Stimulated activated CD8-positive, alpha-beta memory T cell treated with anti-CD3 and anti-CD28 coated beads, Interleukin-2, amount 100 ng/mL, for 48 hours (primary cell): ENCODE measurements around the gene TTC39C.
"Not testable (repeated sequence)": the region's sequence is repeated elsewhere in the genome, so short reads cannot be mapped to it uniquely, and the experiment has no call there.

Experiments used
- DNase-seq, 2 donors: peaks; one replicate each; pipeline ENCODE4 v3.0.0-alpha.2; 2020; ENCODE audit warnings: low read depth in 2 of 2

The TTC39C gene

DNA sequence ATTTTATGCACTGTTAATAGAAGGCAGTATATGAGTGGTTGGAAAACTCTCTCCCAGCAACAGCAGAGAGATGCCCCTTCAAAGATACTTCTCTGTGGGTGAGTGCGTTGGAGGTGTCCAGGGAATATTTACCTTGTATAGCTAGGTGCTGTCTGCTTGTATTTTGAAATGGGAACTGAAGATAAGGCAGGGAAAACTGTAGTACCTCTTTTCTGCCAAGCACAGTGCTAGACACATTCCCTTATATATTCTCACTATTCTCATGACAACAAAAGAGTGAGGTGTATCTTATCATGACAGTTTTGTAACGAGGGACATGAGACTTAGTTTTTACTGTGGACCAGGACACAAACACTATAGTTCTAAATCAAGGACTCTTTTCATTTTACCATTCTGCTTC lies 2.1 kb downstream of the TTC39C start:
- no peak for DNase-seq

DNA sequence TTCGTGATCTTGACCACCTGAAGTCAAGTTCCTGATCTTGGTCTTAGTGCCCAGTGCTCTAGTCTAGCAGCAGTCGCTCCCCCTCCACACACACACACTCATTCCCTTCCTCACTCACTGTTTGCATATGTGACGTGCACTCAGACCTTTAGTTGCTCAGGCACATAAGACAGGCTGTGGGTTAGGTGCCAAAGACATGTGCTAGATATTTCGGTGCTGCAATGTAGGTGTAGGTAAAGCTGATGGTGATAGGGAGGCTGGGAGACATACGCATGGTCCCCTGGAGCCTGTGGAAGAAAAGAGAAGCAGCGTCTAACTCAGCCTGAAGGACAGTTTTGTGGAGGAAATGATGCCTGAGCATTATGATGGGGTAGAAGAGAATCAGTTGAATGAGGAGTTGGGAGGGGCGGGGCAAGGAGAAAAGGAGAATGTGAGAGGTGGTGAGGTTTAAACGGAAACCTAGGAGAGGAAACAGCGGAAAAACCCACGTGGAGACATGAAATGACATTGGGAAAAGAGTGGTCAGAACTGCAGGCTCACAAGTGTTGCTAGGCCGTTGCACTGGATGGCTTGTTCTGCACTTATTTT lies 3.8 kb downstream of the TTC39C start:
- DNase-seq: no peak

DNA sequence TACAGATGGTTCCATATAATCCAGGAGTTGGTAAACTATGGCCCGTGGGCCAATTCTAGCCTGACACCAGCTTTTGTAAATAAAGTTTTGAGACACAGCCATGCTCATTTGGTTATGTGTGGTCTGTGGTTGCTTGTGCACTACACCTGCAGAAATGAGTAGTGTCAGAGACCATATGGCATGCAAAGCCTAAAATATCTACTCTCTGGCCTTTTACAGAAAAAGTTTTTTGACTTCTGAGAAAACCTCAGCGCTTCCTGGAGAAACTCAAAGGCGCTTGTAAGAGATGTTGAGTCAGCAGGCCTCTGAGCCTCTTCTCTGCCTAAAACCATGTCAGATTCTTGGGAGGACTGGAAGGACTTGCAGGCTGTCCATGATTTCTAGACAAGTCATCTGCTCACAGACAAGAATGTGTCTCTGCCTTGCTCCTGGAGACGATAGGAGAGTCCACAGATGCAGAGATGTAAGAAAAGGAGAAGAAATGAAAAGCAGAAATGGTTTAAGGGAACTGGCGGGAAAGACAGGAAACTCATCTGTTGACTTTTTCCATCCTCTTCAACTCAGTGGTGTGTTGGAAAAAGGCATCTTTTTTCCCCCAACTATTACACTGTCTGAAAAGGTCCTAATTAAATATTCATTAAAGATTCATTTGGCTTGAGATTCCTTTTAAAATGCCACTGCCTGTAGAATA lies 5.2 kb downstream of the TTC39C start:
- DNase-seq: no peak

DNA sequence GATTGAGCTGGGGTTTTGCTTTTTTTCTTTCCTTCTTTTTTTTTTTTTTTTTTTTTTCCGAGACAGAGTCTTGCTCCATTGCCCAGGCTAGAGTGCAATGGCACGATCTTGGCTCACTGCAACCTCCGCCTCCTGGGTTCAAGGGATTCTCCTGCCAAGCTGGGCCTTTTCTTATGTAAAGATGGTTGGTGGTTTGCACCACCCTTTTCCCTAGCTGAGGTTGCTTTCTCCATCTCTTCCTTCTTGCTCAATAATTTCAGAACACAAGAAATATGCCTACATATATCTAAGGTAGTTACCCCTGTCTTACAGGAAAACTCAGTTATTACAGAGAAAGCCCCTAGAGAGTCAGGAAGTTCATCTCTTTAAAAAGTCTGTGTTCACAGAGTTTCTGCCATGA lies 7.0 kb downstream of the TTC39C start:
- no peak for DNase-seq

DNA sequence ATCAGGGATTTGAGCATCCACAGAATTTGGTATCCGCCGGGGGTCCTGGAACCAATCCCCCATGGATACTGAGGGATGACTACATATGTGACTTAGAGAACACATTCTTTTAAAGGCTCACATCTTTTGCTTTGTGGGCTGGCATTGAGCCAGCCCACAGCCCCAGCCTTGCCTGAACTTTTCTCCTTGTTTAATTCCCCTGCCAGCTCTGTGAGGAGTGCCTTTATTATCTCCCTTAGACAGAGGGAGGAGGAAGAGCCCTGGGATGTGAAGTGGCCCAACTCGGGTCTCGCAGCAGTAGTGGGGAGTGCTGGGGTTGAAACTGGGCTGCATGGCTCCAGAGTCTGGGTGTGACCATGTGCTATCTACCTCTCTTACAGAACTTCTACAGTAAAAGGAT lies 7.6 kb downstream of the TTC39C start:
- no peak for DNase-seq

DNA sequence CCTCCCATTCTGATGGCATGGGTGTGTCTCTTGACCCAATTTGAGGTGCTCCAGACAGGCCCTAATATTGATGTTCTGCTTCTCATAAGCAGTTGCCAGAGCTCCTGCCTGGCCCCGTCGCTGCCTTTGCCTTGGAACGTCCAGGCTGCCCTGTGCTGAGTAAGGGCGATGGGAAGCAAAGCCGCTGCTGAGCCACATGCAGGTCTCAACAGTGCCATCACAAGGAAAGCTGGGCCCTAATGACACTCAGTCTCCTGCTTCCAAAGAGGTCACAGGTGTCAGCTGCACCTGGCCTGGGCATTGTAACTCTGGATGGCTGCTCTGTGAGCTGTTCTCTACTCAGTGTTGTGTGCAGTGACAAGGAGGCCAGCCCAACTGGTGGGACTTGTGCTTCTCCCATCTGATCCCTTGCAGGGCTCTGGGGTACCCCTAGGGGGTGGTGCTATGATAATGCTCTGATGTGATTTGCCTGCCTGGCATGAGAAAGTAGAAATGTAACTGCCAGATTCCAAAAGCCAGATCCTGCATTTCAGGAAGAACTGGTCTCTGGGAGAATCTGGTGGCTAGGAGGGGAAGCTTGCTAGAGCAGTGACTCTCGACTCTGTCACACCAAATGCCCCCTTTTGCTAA lies 8.7 kb downstream of the TTC39C start:
- DNase-seq: no peak

DNA sequence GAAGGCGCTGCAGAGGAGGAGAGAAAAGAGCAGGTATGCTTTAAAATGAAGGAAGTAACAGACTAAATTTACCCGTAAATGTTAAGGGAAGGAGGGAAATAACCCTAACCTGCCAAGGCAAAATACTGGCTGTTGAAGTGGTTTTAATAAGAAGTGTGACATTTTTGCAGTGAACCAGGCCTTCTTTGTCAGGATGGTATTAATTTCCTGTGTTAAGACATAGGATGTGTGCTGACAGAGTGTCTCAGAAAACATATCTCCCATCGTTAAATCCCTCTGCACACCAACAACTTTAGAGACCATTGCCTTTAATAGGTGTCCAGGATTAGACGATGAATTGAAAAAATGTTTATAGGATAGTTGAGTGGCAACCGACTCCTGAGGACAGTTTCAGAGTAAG lies 9.9 kb downstream of the TTC39C start:
- DNase-seq: no peak

DNA sequence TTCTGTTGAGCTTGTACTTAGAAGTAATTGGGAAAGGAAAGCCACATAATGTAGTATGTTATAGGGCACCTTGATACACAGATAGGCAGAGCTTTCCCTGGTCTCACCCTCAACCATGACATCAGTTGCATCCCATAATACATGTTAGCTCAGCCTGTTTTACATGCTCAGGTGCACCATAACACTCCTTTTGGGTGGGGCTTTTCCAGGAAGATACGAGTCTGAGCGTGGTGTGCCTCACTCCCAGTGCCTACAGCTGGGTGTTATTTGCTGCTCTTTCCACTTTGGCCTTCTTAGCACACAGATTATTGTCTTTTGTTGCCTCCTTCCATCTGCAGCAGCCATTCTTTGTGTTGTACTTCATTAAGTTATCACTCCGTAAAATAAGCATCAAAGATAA lies 11.9 kb downstream of the TTC39C start:
- DNase-seq: no peak

DNA sequence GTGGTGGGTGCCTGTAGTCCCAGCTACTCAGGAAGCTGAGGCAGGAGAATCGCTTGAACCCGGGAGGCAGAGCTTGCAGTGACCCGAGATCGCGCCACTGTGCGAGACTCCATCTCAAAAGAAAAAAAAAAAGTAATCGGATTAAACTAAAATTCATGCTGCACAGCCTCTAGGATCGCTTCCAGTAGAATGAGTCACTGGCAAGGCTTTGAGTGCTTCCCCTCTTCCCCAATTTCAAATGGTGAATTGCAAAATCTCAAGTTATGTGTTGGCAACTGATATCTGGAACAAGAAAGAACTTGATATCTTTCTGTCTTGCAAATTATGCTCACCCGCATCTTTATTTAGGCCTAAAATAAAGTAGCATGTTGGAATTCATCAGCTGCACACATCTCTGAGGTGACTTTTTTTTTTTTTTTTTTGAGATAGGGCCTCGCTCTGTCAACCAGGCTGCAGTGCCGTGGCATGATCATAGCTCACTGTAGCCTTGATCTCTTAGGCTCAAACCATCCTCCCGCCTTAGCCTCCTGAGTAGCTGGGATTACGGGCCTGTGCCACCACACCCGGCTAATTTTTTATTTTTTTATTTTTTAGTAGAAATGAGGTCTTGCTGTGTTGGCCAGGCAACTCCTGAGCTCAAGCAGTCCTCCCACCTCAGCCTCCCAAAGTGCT lies 12.7 kb downstream of the TTC39C start:
- no peak for DNase-seq

DNA sequence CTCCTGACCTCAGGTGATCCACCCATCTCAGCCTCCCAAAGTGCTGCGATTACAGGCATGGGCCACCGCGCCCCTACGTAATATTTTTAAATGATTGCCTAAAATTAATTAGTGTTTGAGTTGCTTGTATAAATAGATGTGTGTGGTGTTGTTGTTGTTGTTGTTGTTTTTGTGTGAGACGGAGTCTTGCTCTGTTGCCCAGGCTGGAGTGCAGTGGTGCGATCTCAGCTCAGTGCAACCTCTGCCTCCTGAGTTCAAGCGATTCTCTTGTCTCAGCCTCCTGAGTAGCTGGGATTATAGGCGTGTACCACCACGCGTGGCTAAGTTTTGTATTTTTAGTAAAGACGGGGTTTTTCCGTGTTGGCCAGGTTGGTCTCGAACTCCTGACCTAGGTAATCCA lies 14.4 kb downstream of the TTC39C start:
- DNase-seq: not testable (repeated sequence)

DNA sequence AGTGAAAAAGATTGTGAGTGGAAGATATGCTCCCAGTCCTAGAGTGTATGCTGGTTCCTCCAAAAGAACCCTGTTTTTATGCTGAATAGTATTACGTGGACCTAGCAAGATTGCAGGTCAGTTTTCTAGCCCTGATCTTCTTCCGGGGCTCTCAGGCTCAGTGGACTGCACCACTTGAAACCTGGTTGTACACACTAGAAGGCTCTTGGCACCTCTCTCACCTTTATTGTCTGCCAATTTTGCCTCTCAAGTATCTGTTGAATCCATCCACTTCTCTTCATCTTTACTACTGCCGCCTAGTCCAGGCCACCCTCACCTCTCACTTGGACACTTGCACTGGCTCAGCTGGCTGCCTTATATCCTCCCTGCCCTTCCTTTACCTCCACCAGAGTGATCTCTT lies 16.8 kb downstream of the TTC39C start:
- DNase-seq: no peak

DNA sequence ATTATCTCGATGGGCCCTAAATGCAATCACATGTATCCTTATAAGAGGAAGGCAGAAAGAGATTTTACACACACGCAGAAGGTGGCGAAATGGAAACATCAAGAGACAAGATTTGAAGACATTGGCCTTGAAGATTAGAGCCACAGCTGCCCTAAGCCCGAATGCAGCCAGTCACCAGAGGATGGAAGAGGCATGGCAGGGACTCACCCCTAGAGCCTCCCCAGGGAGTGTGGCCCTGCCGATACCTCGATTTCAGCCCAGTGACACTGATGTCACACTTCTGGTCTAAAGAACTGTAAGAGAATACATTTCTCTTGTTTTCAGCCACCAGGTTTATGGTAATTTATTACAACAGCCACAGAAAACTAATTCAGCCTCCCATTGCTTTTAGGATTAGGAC lies 17.4 kb downstream of the TTC39C start:
- DNase-seq: no peak

DNA sequence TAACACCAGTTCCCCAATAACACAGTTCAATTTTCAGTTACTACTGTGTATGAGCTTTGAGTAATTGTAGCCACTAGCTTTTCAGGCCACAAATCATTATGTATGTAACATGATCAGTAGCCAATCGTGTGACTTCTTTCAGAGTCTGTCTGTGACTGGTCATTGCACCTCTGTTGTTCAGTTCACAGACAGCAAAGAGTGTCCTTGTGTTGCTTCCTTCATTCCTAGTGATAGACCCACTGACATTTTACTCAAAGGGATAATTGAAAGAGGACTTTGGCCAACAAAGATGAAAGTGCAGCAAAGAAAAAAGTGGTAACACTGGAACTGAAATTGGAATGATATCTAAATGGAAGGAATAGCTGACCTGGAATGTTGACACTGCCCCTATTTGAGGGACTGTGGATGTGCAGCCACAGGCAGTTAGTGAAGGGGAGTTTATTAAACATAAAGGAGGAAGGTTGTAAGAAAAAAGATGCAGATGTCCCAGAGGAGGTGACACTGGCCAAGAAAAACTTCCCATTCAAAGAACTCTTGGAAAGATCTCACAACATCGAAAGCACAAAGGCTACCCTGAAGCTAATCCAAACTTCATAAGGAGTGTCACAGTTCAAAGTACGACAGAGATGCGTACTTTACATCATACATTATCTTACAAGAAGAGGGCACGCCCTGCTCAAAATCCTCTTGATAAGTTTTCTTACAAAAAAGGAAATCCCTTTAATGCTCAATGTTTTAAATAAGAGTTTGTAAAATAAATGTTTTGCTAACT lies 19.3 kb downstream of the TTC39C start:
- no peak for DNase-seq

DNA sequence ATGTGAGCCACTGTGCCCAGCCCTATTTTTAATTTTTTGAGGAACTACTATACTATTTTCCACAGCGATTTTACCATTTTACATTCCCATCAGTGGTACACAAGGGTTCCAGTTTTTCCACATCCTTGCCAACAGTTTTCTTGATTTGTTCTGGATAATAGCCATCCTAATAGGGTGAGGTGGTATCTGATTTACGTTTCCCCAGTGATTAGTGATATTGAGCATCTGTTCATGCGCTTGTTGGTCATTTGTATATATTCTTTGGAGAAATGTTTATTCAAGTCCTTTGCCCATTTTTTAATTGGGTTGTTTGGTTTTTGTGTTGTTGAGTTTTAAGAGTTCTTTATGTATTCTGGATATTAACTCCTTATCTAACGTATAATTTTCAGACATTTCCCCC lies 20.8 kb downstream of the TTC39C start:
- no peak for DNase-seq

DNA sequence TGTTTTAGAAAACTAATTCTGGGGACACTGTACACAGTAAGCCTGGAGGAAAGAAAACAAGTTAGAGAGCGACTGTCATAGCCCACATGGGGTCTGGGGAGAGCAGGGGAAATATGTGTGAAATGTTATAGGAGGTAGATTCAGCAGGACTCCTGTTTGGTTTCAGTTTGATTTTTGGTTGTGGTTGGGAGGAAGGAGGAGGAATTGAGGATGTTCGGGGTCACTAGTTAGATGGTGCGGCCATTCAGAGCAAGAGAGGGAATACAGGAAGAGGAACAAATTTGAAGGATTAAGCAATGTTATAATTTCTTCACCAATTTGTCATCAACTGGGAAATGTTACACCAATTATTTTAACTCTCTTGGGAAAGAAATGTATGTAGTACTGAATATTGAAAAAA lies 25.1 kb downstream of the TTC39C start:
- no peak for DNase-seq

DNA sequence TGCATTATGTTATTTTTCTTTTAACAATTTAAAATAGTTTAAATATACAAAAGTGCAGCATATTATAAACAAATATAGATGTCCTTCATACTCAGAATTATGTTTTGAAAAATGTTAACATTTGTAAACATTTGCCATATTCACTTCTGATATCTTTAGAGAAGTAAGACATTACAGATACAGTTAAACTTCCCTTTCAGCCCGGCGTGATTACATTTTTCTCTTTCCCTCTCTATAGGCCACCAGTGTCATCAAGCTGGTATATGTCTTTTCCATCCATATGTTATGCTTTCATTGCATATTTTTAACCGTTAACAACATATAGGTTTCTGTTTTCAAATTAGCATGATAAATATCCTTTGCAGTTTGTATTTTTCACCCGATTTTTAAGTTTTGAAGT lies 27.1 kb downstream of the TTC39C start:
- no peak for DNase-seq

DNA sequence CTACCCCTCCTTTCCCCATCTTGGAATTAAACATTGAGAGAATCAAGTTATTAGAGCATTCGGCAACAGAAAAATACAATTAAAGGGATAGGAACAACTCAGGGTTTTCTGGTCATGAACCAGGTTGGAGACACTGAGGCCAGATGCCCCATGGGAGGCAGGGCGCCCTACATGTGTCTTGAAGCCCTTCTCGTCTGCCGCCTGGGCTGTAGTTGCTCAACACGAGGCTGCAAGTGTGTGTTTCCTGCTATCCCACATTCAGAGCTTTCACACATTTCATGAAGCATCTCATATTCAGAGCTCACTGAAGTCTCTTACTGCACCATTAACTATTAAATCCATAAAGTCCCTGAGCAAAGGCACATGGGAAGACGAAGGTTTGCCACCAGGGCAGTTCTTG lies 28.8 kb downstream of the TTC39C start:
- DNase-seq: no peak

DNA sequence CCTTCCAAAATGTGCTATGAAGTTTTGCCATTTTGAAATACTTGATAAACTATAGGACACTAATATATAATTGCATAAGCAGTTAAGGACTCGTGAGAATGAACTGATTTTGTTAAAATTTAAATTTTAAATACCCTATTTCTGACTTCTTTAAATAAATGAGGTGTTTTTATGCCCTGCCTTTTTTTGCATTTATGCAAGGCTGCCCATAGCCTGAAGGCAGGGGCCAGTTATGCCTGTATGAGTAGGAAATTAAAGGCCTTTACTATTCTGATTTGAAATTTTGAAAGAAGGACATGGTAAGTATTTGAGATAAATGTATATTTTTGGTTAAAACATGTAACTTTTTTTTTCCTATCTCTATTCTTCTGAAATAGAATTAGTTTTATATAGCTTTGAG lies 33.7 kb downstream of the TTC39C start:
- DNase-seq: no peak

DNA sequence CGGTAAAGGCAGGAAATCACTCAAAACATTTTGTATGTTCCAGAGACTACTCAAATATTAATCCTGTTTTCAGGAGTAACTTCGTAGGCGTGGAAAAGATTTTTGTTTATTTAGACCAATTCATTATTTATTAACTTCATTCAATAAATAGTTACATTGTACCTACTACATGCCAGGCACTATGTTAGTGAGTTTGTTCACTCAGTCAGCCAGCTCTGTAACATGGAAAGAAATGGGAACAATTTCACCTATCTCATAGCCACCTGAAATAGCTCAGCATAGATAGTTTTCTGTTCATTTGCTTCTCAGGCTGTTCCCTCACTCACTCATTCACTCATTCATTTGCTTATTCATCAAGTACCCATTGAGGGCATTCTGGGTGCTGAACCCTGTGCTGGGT lies 34.6 kb downstream of the TTC39C start:
- no peak for DNase-seq

DNA sequence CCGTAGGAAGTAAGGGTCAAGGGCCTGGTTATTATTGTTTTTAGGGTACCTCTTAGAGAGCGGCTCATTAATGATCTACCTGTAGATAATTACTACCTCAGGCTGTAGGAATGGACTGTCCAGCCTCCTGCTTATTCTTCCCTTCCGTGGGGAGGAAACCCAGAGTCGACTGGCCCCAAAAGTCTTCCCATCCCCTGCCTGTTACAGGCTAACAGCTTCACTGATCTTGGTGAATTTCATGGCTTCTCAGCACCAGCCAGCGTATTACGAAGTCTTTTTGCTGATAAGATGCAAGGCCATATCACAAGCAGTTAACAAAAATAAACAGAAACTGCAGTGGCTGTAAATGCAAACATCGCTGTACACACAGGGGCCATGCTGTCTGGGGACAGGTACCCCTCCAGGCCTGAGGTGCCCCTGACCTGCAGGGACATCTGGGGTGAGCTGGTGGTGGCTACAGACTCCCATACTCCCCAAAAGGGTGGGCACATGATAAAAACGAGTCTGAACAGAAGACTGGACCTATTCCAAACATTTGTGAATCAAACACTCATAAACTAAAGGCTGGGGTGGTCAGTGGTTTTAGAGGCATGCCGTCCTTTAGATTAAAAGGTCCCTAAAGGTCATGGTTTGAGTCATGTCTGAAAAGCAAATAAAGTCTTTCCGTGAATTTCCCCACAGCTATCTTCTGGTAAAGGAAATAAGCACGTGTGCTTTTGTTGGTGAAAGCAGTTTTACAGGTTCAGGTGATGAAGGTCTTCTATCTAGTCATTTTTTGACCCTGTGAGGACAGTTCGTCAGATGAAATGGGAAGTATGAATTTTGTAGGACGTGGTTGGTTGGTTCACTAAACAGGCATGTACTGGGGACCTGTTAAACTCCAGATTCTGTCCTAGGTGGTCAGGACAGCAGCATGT lies 36.7 kb downstream of the TTC39C start:
- DNase-seq: no peak

DNA sequence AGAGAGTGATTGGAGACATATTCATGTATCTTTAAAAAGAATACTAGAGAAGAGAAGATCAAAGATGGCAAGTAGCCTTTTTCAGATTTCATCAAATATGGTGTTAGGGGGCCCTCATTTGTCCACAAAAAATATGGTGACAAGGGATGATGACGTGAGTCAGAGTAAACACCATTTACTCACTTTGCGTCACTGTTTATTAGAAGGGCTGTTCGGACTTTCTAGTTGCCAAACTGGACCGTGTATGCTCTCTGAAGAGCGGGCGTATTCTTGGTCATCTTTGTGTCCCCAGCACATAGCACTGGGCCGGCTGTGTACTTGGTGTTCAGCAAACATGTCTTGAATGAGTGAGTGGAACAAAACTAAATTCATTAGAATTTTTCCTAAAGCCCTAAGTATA lies 37.5 kb downstream of the TTC39C start:
- no peak for DNase-seq
